ENCODE results near the gene CD1C.
"Not testable (repeated sequence)": the region's sequence is repeated elsewhere in the genome, so short reads cannot be mapped to it uniquely, and the experiment has no call there.

The CD1C gene

GRCh38 chr1:158329733-158330132 is 40.0 kb downstream of the CD1C start:
- peak; percentile 49 for DNase-seq

DNA sequence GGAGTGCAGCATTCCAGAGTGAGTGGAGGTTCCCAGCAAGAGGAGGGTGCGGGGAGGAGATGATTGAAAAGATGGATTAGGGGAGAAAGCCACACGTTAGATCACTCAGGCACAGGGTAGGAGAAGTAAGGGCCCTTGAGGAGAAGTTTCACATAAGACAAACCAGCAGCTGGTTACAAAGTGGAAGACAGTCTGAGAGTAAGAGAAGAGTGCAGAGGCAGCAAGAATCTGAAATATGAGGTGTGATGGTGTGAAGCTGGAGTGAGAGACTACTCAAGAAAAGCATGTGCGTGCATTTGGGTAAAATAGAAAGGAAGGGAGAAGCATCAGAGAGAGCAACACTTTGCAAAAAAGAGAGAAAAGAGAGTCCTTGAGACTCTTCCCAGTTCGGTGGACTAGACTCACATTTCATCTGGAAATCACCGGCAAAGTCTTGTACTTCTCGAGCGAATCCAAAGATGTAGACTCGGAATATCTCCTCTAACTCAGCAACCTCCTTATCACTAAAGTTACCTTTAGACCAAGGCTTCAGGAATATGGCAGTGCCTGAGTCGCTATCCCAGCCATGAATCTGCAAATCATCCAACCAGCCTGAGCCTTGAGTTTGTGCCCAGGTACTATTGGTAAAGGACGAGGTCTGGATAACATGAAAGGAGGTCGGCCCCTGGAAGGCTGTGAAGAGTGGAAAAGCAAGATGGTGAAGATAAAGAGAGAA is 40.8 kb downstream of the CD1C start:
- no peak for DNase-seq

GRCh38 chr1:158331106-158331425 is 41.3 kb downstream of the CD1C start:
- no peak for DNase-seq

DNA sequence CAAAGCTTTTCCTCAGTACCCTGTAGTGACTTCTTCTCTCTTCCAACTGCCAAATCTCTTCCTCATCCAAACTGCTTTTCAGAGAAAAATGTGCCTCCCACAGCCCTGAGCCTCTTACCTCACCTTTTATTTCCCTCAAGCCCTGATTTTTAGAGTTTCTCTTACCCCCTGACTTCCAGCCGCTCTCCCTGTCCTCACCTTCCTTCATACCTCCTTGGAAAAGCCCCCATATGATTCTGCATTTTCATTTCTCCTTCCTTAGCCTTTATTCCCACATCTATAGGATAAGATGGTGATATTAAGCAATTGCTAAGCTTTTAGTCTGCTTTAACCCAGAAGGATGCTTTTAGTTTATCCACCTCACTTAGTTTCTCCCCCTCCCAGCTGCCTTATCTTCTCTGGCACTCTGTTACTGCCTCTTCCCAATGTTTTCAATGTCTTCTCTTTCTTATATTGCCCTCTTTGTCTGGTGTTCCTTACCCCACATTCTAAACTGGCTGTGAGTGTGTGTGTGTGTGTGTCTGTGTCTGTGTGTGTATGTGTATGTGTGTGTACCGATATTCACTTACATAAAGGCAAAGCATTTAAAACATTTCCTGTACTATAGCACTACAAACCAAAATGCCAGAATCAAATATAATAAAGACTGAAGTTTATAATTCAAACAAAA is 41.9 kb downstream of the CD1C start, which contains the start of gene CD1B:
CD1B (minus strand) TSS at position 51 of the 670 bp plus-strand sequence. CDS start 108 bp downstream, outside the sequence.
- DNase-seq: no peak

DNA sequence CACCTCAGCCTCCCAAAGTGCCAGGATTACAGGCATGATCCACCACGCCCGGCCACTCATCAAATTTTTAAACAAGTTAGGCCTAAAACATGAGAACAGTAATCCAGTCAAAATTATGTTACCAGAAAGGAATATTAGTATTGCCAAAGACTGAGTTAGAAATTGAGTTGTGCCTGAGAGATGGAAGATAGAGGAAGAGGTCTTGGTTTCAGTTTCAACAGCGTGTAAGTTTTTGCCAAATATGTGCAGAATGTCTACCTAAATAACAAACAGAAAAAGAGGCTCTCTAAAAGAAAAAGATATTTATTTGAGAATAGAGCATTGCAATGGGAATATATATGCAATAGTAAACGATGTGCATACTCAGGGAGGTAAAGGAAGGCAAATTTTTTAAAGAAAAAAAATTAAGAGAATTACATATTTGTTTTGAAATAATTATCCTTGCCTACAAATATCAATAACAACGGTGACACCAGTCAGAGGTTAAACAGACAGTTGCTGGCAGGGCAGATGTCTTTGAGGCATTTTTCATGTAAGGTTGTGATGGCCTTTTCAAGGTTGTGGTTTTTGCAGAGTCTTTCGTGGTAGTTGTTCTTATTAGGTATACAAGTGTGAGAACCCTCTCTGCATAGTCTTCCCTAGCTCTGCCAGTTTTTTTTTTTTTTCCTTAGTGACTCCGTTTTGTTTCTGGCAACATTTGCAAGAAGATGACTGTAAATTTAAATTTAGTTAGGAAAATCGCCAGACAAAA is 43.9 kb downstream of the CD1C start:
- DNase-seq: peak; percentile 69

GRCh38 chr1:158334526-158335212 is 44.9 kb downstream of the CD1C start:
- no peak for DNase-seq

GRCh38 chr1:158335213-158335532 is 45.5 kb downstream of the CD1C start:
- DNase-seq: no peak

- not testable (repeated sequence) for DNase-seq
Observed at GRCh38 chr1:158336413-158336812, 46.7 kb downstream of the CD1C start.

All from inflammatory macrophage treated with lipopolysaccharide for 4 hours (primary cell).